ENCODE data around the gene GPR87.

- TF ChIP-seq CTCF (IDR thresholded peaks at IDR 0.05), result no peak
- no peak for TF ChIP-seq ZFX (IDR thresholded peaks at IDR 0.05; ENCODE audit: borderline replicate concordance)
Observed at GRCh38 chr3:151265166-151265565, 51.5 kb downstream of the GPR87 start.
